A549 (cell line): ENCODE results near the gene ADCK2. TPM values are rescaled to one million over a fixed set of nuclear protein-coding genes. Genes with fewer than 3 reads are reported as not detected.

Experiments
- ATAC-seq, 2 experiments: fragments of 200-7000 bp in 1 of 2; fragments of >200 bp in 1 of 2; cut with Nextera tagmentation in 1 of 2; cut with Tn5 transposase in 1 of 2; 3 replicates each; pipeline versions ENCODE4 v1.8.0 to v1.9.1; 2018 to 2020; ENCODE audit warnings: mild to moderate bottlenecking in 1 of 2, moderate library complexity in 1 of 2
- CTCF ChIA-PET: fragments of 300-600 bp; sonication (Branson Sonifier 250); formaldehyde crosslinking; extraction: SDS; loops from one replicate; lab custom pipeline; 2021; ENCODE audit warnings: antibody characterized with exemption, inconsistent platforms; lab: Yijun Ruan, JAX
- POLR2A ChIA-PET: fragments of 350-600 bp; formaldehyde crosslinking; extraction: SDS; loops from one replicate; lab custom pipeline; 2021; ENCODE audit warnings: antibody characterized with exemption, inconsistent platforms; lab: Yijun Ruan, JAX
- DNase-seq, 2 experiments: peaks; one replicate each; pipeline versions ENCODE4 v3.0.0 to v3.0.0-alpha.2; 2011 to 2016; ENCODE audit warnings: low read depth in 1 of 2, low spot score in 1 of 2
- FAIRE-seq: peaks from 2 replicates; lab custom pipeline; 2011; peaks lifted over from hg19 to GRCh38; lab: Jason Lieb, UNC
- H3K27ac ChIP-seq, 2 experiments: fragments of >200 bp; sonication (Bioruptor Twin); formaldehyde crosslinking; 3 replicates each; pipeline ENCODE4 v1.5.1; 2016 to 2017
- H3K4me1 ChIP-seq: fragments of >200 bp; sonication (Bioruptor Twin); formaldehyde crosslinking; 3 replicates; pipeline ENCODE4 v1.6.1; 2016
- H3K4me2 ChIP-seq: fragments of >200 bp; sonication (Bioruptor Twin); formaldehyde crosslinking; 3 replicates; pipeline ENCODE4 v1.6.1; 2016
- H3K4me3 ChIP-seq: fragments of >200 bp; sonication (Bioruptor Twin); formaldehyde crosslinking; 3 replicates; pipeline ENCODE4 v1.5.1; 2016
- H3K9me3 ChIP-seq: fragments of >200 bp; sonication (Bioruptor Twin); formaldehyde crosslinking; 3 replicates; pipeline ENCODE4 v1.6.1; 2016
- ATOH8 ChIP-seq: fragments of 250-450 bp; sonication (Bioruptor Pico); IDR thresholded peaks from 2 replicates; pipeline ENCODE4 v1.5.0; 2020; ENCODE audit warnings: low read depth, mild to moderate bottlenecking, moderate library complexity
- CBX8 ChIP-seq: fragments of 200-600 bp; sonication (generic); IDR thresholded peaks from 2 replicates; pipeline ENCODE4 v1.6.1; 2016
- CHD4 ChIP-seq: fragments of 200-600 bp; sonication (generic); IDR thresholded peaks from 2 replicates; pipeline ENCODE4 v1.6.1; 2016; ENCODE audit warnings: antibody characterized with exemption, mild to moderate bottlenecking, borderline replicate concordance
- E2F6 ChIP-seq: IDR thresholded peaks from 2 replicates; pipeline ENCODE4 v1.6.1; 2012; ENCODE audit warnings: low read depth, borderline replicate concordance
- EHF ChIP-seq: fragments of 250-450 bp; sonication (Bioruptor Pico); IDR thresholded peaks from 2 replicates; pipeline ENCODE4 v1.5.0; 2020; ENCODE audit warnings: mild to moderate bottlenecking
- ELK1 ChIP-seq: fragments of 150-350 bp; IDR thresholded peaks from 2 replicates; pipeline ENCODE4 v1.6.1; 2014; ENCODE audit warnings: low read depth, mild to moderate bottlenecking, low read length
- FOSB ChIP-seq: fragments of 250-450 bp; sonication (Bioruptor Pico); IDR thresholded peaks from 2 replicates; pipeline ENCODE4 v1.5.0; 2020; ENCODE audit warnings: mild to moderate bottlenecking, moderate library complexity
- FOSL2 ChIP-seq, 2 experiments: fragments of 450-650 bp in 1 of 2; fragments of >200 bp in 1 of 2; sonication (Bioruptor Twin) in 1 of 2; formaldehyde crosslinking; IDR thresholded peaks; 2 replicates each; pipeline versions ENCODE4 v1.5.0 to v1.6.1; 2016 to 2020; ENCODE audit warnings: mild to moderate bottlenecking in 1 of 2, moderate library complexity in 1 of 2
- GATA3 ChIP-seq: IDR thresholded peaks from 2 replicates; pipeline ENCODE4 v1.6.1; 2012; ENCODE audit warnings: borderline replicate concordance
- HES2 ChIP-seq: fragments of >200 bp; sonication (Bioruptor Twin); formaldehyde crosslinking; IDR thresholded peaks from 2 replicates; pipeline ENCODE4 v1.6.1; 2016
- HMGXB4 ChIP-seq: fragments of 250-450 bp; sonication (Bioruptor Pico); IDR thresholded peaks from 2 replicates; pipeline ENCODE4 v1.5.0; 2021; ENCODE audit warnings: mild to moderate bottlenecking, moderate library complexity, borderline replicate concordance
- HOXA7 ChIP-seq: fragments of 250-450 bp; sonication (Bioruptor Pico); IDR thresholded peaks from 2 replicates; pipeline ENCODE4 v1.5.0; 2020; ENCODE audit warnings: mild to moderate bottlenecking, moderate library complexity
- JUN ChIP-seq, 2 experiments: fragments of >200 bp; sonication (Bioruptor Twin); formaldehyde crosslinking; IDR thresholded peaks; 2 replicates in 1 of 2; 3 replicates in 1 of 2; pipeline ENCODE4 v1.6.1; 2016 to 2017
- JUNB ChIP-seq: fragments of >200 bp; sonication (Bioruptor Twin); formaldehyde crosslinking; IDR thresholded peaks from 2 replicates; pipeline ENCODE4 v1.6.1; 2016
- KDM1A ChIP-seq: fragments of 200-600 bp; sonication (generic); IDR thresholded peaks from 2 replicates; pipeline ENCODE4 v1.6.1; 2016; ENCODE audit warnings: low read depth, mild to moderate bottlenecking
- MAFK ChIP-seq: fragments of 450-650 bp; IDR thresholded peaks from 2 replicates; pipeline ENCODE4 v1.6.1; 2014; ENCODE audit not compliant: partially characterized antibody
- POLR2AphosphoS2 ChIP-seq: conservative IDR thresholded peaks from 2 replicates; pipeline ENCODE4 v1.6.1; 2012; ENCODE audit warnings: low read length, improper control_type of control experiment, inconsistent platforms
- RCOR1 ChIP-seq: fragments of 150-350 bp; IDR thresholded peaks from 2 replicates; pipeline ENCODE4 v1.6.1; 2014; ENCODE audit warnings: antibody characterized with exemption, low read length, low read depth
- SMC3 ChIP-seq: fragments of >200 bp; sonication (Bioruptor Twin); formaldehyde crosslinking; IDR thresholded peaks from 3 replicates; pipeline ENCODE4 v1.6.1; 2018; ENCODE audit warnings: inconsistent platforms
- SREBF2 ChIP-seq: fragments of 450-650 bp; IDR thresholded peaks from 2 replicates; pipeline ENCODE4 v1.6.1; 2014; ENCODE audit warnings: mild to moderate bottlenecking, moderate library complexity
- TFCP2L1 ChIP-seq: fragments of 250-450 bp; sonication (Bioruptor Pico); IDR thresholded peaks from 2 replicates; pipeline ENCODE4 v1.5.0; 2021; ENCODE audit warnings: mild to moderate bottlenecking
- ZC3H11A ChIP-seq: fragments of 450-650 bp; IDR thresholded peaks from 2 replicates; pipeline ENCODE4 v1.6.1; 2014; ENCODE audit warnings: antibody characterized with exemption, mild to moderate bottlenecking
- WGBS: methylation state at CpG from one replicate; pipeline ENCODE4 v1.1.6; 2017; ENCODE audit errors: missing lambda C conversion rate; 5-methylcytosine and 5-hydroxymethylcytosine counted together
- polyA plus RNA-seq, 4 experiments: library from polyadenylated mRNA; depleted of rRNA in 3 of 4; stranded (reverse); fragments of >200 nt; fragmentation: RNase III in 1 of 4; extraction: RNeasy Plus Mini Kit Qiagen cat#74134 plus additional on column Dnase treatment in 1 of 4; gene quantifications; 2 replicates in 3 of 4; 3 replicates in 1 of 4; pipeline ENCODE4 v1.2.3, GENCODE V29; 2011 to 2017

Gene ADCK2
- polyA plus RNA-seq, 2 of the 4 experiments (the other 2 are of a cell fraction) = 13.1 to 13.9 TPM

GRCh38 chr7:140679186-140679585 is 6.4 kb downstream of the ADCK2 start (continued):
- TF ChIP-seq CBX8 (no peak), FOSB (CRISPR knock-in tag) (no peak), GATA3 (no peak)

GRCh38 chr7:140680886-140681285 is 8.1 kb downstream of the ADCK2 start:
- CTCF ChIA-PET = interaction anchor here (0.7 kb wide), 1 partner anchor 140 kb away, joined by 3 read pairs; no protein-coding TSS in a partner anchor

GRCh38 chr7:140681766-140682165 is 9.0 kb downstream of the ADCK2 start:
- DNase-seq (no peak), ATAC-seq (no peak), FAIRE-seq (no peak)
- Histone ChIP-seq H3K4me1 (no peaks in the 10 kb centered on the region), H3K9me3 (no peaks in the 10 kb centered on the region), H3K4me3 (no peak overlapping the region), H3K27ac (no peak overlapping the region), H3K4me2 (no peak overlapping the region)
- CTCF ChIA-PET = no interaction called here
- POLR2A ChIA-PET = no interaction called here
- 90% methylated on average over 3 of the region's 3 CpGs for WGBS
- TF ChIP-seq HES2 (no peak), KDM1A (no peak), TFCP2L1 (no peak), RCOR1 (no peak), HMGXB4 (no peak), ELK1 (no peak), MAFK (no peak), POLR2AphosphoS2 (no peak), HOXA7 (CRISPR knock-in tag) (no peak), E2F6 (no peak)

More at GRCh38 chr7:140680886-140681285, 8.1 kb downstream of the ADCK2 start:
- 97% methylated on average over 7 of the region's 7 CpGs for WGBS
- no peaks in the 10 kb centered on the region for H3K9me3 ChIP-seq
- DNase-seq = no peak
- POLR2A ChIA-PET = no interaction called here
- no peaks in the 10 kb centered on the region for H3K4me1 ChIP-seq
- TF ChIP-seq EHF = no peak
- no peak overlapping the region for H3K4me2 ChIP-seq
- no peak overlapping the region for H3K27ac ChIP-seq
- ATAC-seq = no peak
- H3K4me3 ChIP-seq = no peak overlapping the region
- no peak for FAIRE-seq

- TF ChIP-seq SMC3 = no peak
- TF ChIP-seq CBX8 = no peak
- no peak for TF ChIP-seq JUNB
- no peak for TF ChIP-seq JUN (IDR thresholded peaks at IDR 0.05)
- TF ChIP-seq FOSL2 (IDR thresholded peaks at IDR 0.05) = no peak
- no peak for TF ChIP-seq FOSL2 (CRISPR knock-in tag; IDR thresholded peaks at IDR 0.05)
- no peak for TF ChIP-seq SREBF2
- TF ChIP-seq CHD4 = no peak
- no peak for TF ChIP-seq E2F6
- no peak for TF ChIP-seq ZC3H11A
- no peak for TF ChIP-seq ATOH8
- TF ChIP-seq, all 56 proteins: peak for 0
- POLR2A ChIA-PET = no interaction called here
- 89% methylated on average over 3 of the region's 3 CpGs for whole genome bisulfite sequencing
Observed at GRCh38 chr7:140683657-140684056, 10.9 kb downstream of the ADCK2 start.

More at GRCh38 chr7:140683657-140684056, 10.9 kb downstream of the ADCK2 start:
- ATAC-seq (no peak), FAIRE-seq (no peak), DNase-seq (no peak)
- CTCF ChIA-PET = interaction anchor here (0.8 to 1.1 kb wide), 3 partner anchors 30 to 208 kb away, joined by 3 read pairs; no protein-coding TSS in a partner anchor
- Histone ChIP-seq H3K4me2 (no peak overlapping the region), H3K9me3 (no peaks in the 10 kb centered on the region), H3K4me1 (no peaks in the 10 kb centered on the region), H3K4me3 (no peak overlapping the region), H3K27ac (no peak overlapping the region)
